HG03457 (cell line): ENCODE measurements around the gene CERS4.
"Not testable (repeated sequence)": the region's sequence is repeated elsewhere in the genome, so short reads cannot be mapped to it uniquely, and the experiment has no call there.

Source experiments
- ATAC-seq: cut with Tn5 transposase; IDR thresholded peaks from one replicate; pipeline ENCODE4 v1.9.1; 2021; ENCODE audit warnings: moderate number of reproducible peaks; ENCODE audit not compliant: unreplicated experiment

CERS4 gene

GRCh38 chr19:8241646-8242045, 32.5 kb downstream of the CERS4 start:
- no peak for ATAC-seq

GRCh38 chr19:8242211-8242821, 33.1 kb downstream of the CERS4 start:
- no peak for ATAC-seq

GRCh38 chr19:8243146-8243545, 34.0 kb downstream of the CERS4 start:
- no peak for ATAC-seq

- no peak for ATAC-seq
These were observed 35.3 kb downstream of the CERS4 start for GRCh38 chr19:8244442-8244841.

- ATAC-seq = no peak
These were observed 37.0 kb downstream of the CERS4 start for GRCh38 chr19:8245869-8246835.

GRCh38 chr19:8247129-8247890, 38.1 kb downstream of the CERS4 start:
- not testable (repeated sequence) for ATAC-seq

GRCh38 chr19:8248348-8249328, 39.5 kb downstream of the CERS4 start:
- ATAC-seq = no peak

- no peak for ATAC-seq
These were observed 41.4 kb downstream of the CERS4 start for GRCh38 chr19:8250596-8250995.

- ATAC-seq = no peak
These were observed 41.9 kb downstream of the CERS4 start for GRCh38 chr19:8251025-8251472.

GRCh38 chr19:8252922-8253589, 43.9 kb downstream of the CERS4 start:
- no peak for ATAC-seq

- ATAC-seq = no peak
These were observed 44.5 kb downstream of the CERS4 start for GRCh38 chr19:8253678-8254077.

GRCh38 chr19:8254286-8255001, 45.3 kb downstream of the CERS4 start:
- ATAC-seq = no peak

GRCh38 chr19:8255426-8256125, 46.4 kb downstream of the CERS4 start:
- no peak for ATAC-seq

- ATAC-seq = no peak
These were observed 47.3 kb downstream of the CERS4 start for GRCh38 chr19:8256276-8257051.

- no peak for ATAC-seq
These were observed 47.9 kb downstream of the CERS4 start for GRCh38 chr19:8257052-8257443.

- no peak for ATAC-seq
These were observed 50.2 kb downstream of the CERS4 start for GRCh38 chr19:8259142-8259921.

GRCh38 chr19:8259922-8260247, 50.7 kb downstream of the CERS4 start:
- no peak for ATAC-seq
